D721Med (cell line): ENCODE results near the gene ARHGAP26.

Experiments used
- DNase-seq: peaks from one replicate; pipeline ENCODE4 v3.0.0; 2011; ENCODE audit warnings: low spot score; ENCODE audit not compliant: insufficient read length
- FAIRE-seq: peaks from 2 replicates; lab custom pipeline; 2011; peaks lifted over from hg19 to GRCh38; lab: Jason Lieb, UNC
- TF ChIP-seq, protein P1 (sequence below): IDR thresholded peaks from 2 replicates; pipeline ENCODE4 v1.5.1; 2012; ENCODE audit warnings: mild to moderate bottlenecking, control low read depth; ENCODE audit not compliant: insufficient read depth; ENCODE audit errors: missing control alignments

Gene ARHGAP26

DNA sequence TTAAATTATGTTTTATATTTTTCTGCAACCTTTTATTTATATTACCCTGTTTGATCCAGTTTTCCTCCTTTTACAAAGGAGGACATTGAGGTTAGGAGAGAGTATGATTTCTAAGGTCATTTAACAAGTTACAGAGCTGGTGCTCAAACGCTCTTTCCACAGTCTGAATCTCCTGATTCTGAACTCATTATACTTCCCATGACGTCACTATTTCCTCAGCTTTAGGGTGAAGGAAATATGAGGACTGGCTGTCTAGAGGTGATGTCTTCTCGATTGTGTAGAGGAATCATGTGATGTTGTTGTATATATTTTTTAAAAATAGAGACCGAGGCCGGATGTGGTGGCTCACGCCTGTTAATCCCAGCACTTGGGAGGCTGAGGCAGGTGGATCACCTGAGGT, 140.0 kb downstream of the ARHGAP26 start:
- TF ChIP-seq, protein P1, sequence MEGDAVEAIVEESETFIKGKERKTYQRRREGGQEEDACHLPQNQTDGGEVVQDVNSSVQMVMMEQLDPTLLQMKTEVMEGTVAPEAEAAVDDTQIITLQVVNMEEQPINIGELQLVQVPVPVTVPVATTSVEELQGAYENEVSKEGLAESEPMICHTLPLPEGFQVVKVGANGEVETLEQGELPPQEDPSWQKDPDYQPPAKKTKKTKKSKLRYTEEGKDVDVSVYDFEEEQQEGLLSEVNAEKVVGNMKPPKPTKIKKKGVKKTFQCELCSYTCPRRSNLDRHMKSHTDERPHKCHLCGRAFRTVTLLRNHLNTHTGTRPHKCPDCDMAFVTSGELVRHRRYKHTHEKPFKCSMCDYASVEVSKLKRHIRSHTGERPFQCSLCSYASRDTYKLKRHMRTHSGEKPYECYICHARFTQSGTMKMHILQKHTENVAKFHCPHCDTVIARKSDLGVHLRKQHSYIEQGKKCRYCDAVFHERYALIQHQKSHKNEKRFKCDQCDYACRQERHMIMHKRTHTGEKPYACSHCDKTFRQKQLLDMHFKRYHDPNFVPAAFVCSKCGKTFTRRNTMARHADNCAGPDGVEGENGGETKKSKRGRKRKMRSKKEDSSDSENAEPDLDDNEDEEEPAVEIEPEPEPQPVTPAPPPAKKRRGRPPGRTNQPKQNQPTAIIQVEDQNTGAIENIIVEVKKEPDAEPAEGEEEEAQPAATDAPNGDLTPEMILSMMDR = no peak
- DNase-seq (no peak), FAIRE-seq (no peak)

DNA sequence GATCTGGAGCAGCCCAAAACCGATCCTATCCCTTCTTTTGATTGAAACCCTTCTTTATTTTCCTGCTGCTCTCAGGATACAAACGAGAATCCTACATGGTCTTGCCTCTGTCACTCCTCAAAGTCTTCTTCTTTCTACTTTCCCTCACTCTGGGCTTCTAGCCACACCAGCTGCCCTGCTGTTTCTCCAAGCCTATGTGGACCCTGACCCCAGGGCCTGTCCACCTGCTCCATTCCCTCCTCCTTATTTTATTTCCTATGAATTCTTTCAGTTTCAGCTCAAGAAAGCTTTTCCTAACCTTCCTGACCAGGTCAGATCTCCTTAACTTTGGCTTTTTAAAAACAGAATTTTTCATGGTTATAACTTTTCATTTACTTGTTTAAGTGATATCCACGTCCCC, 141.0 kb downstream of the ARHGAP26 start:
- TF ChIP-seq, protein P1 = no peak
- FAIRE-seq (no peak), DNase-seq (no peak)

DNA sequence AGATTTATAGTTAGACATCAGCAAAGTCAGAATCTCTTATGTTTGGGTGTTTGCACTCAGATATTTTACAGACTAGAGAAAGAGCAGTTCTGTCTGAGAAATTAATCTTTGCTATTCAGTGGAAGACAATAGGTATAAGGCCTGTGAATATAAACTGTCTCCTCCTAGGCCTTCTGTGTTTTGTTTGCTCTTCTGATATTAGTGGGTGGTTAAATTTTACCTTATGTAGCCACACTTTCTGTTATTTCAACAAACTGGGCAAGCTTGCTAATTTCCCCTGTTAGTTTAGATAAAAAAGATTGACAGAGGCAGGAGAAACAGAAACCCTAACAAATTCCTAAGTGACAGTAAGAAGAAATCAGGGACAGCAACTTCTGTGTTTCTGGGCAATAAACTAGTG, 141.6 kb downstream of the ARHGAP26 start:
- no peak for DNase-seq
- TF ChIP-seq, protein P1 = no peak
- no peak for FAIRE-seq

DNA sequence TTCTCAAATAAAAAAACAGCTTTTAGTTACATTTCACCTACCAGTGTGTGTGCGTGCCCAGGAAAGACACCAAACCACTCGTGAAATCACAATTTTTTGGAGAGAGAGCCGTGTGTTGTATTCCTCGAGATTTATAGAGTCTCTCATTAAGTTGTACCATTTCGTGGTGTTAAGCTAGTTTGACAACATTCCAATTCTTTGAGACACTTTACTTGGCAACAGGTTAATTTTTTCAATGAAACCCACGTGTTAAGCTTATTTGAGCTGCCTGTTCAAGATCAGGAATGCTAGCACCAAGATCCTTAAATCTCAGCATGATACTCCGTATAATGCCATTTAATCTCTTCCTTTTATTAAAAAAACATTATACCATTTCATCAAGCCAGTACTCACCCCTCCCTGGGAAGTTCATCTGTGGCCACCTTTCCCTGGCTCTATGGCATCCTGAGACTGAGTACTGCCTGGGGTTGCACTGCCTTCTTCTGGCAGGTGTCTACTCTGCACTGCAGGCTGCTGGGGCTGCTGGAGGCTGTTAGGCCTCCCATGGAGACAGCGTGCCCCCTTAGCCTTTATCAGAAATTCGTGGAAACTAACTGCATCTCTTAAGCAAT, 143.7 kb downstream of the ARHGAP26 start:
- TF ChIP-seq, protein P1 = peak; percentile 4
- FAIRE-seq = no peak
- no peak for DNase-seq

DNA sequence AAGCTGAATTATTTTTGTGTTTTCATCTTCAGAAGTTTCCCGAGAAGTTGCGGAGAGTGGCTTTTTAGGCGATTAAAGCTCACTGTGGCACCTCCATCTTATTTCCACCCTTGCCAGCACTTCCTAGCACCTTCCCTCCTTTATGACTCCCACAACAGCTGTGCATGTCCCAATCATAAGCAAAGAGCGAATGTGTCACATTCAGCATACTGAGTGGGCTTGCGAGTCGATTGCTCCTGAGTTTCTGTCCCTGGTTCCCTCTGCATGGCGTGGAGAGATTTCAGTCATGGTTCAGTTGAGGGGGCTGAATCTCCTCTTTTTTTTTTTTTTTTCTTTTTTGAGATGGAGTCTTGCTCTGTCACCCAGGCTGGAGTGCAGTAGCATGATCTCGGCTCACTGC, 144.9 kb downstream of the ARHGAP26 start:
- DNase-seq (no peak), FAIRE-seq (no peak)
- TF ChIP-seq, protein P1 = no peak

DNA sequence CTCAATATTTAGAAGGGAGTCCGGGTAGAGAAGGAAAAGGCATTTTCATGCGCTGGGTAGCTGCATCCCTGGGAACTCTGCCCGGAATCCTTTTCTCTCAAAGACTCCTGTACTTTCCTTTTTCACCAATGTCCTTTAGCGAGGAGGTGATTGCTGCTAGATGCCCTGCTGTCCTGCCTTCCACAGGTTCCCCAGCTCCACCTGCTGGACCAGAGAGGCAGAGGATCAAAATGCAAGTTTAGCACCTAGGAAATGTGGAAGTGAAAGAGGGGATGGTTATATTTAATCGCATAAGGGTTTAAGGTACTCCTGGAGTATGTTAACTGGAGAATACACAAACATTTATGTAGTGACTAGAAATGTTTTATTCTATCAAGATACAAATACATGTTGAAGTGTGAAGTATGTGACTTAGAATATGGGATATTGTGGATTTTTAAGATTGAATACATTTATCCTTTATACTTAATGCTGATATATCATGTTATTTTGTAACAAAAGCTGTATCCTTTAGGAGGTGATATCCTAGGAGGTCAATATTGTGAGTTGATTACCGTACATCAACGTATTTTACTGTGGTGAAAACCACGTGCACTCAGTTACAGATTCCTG, 145.7 kb downstream of the ARHGAP26 start:
- no peak for DNase-seq
- TF ChIP-seq, protein P1 = peak; percentile 39
- FAIRE-seq = no peak

DNA sequence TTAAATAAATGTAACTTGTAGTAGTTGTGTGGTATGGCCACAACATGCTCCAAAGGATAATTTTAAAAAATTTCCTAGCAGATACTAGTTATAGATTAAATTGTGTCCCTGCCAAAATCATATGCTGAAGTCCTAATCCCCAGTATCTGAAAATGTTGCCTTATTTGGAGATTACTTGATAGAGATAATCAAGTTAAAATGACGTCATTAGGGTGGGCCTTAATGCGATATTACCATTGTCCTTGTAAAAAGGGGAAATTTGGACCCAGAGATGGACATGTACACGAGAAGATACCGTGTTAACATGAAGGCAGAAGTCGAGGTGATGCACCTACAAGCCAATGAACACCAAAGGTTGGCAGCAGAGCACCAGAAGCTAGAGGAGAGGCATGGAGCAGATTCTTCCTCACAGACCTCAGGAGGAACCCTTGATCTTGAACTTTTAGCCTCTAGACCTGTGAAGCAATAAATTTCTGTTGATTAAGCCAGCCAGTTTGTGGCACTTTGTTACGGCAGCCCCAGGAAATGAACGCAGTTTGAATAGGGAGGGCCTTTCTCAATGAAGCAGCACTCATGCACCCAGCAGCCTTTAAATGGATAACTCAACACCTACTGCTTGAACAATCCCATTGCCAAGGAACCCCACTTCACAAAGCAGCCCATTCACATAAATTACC, 148.9 kb downstream of the ARHGAP26 start:
- DNase-seq (no peak), FAIRE-seq (no peak)
- TF ChIP-seq, protein P1 = no peak
